Endodermal cell (in vitro differentiated cells): ENCODE data around the gene EIF4G3. TPM values are rescaled to one million over a fixed set of nuclear protein-coding genes. Genes with fewer than 3 reads are reported as not detected.

Experiments
- DNase-seq: peaks from one replicate; pipeline ENCODE4 v3.0.0-alpha.2; 2017
- H3K27ac ChIP-seq: 2 replicates; pipeline ENCODE4 v1.5.1; 2013; ENCODE audit warnings: mild to moderate bottlenecking, low read depth, low read length, moderate library complexity
- H3K27me3 ChIP-seq: 2 replicates; pipeline ENCODE4 v1.6.1; 2013; ENCODE audit warnings: mild to moderate bottlenecking, low read length, moderate library complexity; ENCODE audit not compliant: insufficient read depth, control insufficient read depth, poor library complexity, severe bottlenecking
- H3K36me3 ChIP-seq: 2 replicates; pipeline ENCODE4 v1.7.0; 2013; ENCODE audit warnings: mild to moderate bottlenecking, low read length, moderate library complexity; ENCODE audit not compliant: control insufficient read depth, insufficient read depth
- H3K4me1 ChIP-seq: one replicate; pipeline ENCODE4 v1.7.0; 2013; ENCODE audit warnings: low read length; ENCODE audit not compliant: control insufficient read depth, insufficient read depth
- H3K4me3 ChIP-seq: 2 replicates; pipeline ENCODE4 v1.5.1; 2013; ENCODE audit warnings: mild to moderate bottlenecking, low read length, moderate library complexity
- H3K9ac ChIP-seq: 2 replicates; pipeline ENCODE4 v1.6.1; 2013; ENCODE audit warnings: mild to moderate bottlenecking, low read length, moderate library complexity; ENCODE audit not compliant: poor library complexity, severe bottlenecking; ENCODE audit errors: extremely low read depth
- H3K9me3 ChIP-seq: 2 replicates; pipeline ENCODE4 v1.6.1; 2013; ENCODE audit warnings: mild to moderate bottlenecking, low read length, moderate library complexity; ENCODE audit not compliant: control insufficient read depth
- H3K27ac Mint-ChIP-seq: 2 replicates; pipeline ENCODE4 v1.8.0; 2020; ENCODE audit warnings: mixed read lengths
- H3K27me3 Mint-ChIP-seq: 2 replicates; pipeline ENCODE4 v1.8.0; 2021; ENCODE audit warnings: mild to moderate bottlenecking, mixed read lengths; ENCODE audit not compliant: insufficient read depth
- H3K36me3 Mint-ChIP-seq: 2 replicates; pipeline ENCODE4 v1.8.0; 2020; ENCODE audit warnings: low read depth, mixed read lengths
- H3K4me1 Mint-ChIP-seq: 2 replicates; pipeline ENCODE4 v1.8.0; 2020; ENCODE audit warnings: mixed read lengths
- H3K4me3 Mint-ChIP-seq: 2 replicates; pipeline ENCODE4 v1.8.0; 2020; ENCODE audit warnings: mild to moderate bottlenecking, moderate library complexity, mixed read lengths
- H3K9me3 Mint-ChIP-seq: 2 replicates; pipeline ENCODE4 v1.8.0; 2020; ENCODE audit warnings: mild to moderate bottlenecking, mixed read lengths
- WGBS, 2 experiments: methylation state at CpG; one replicate each; pipeline versions ENCODE4 v1.1.5 to v1.1.7; 2013; ENCODE audit warnings: missing lambda C conversion rate in 2 of 2, mixed read lengths in 1 of 2; ENCODE audit not compliant: insufficient coverage in 1 of 2, insufficient read length in 1 of 2; 5-methylcytosine and 5-hydroxymethylcytosine counted together
- microRNA-seq: library from miRNA; unstranded; fragments of <30 nt; microRNA quantifications from one replicate; pipeline ENCODE4 v1.2.0, GENCODE V29; 2020; ENCODE audit warnings: borderline microRNAs expressed
- total RNA-seq, 2 donors: library from RNA; stranded (reverse); fragmentation: NEBNext Ultra II Directional in 1 of 2; extraction: Animal tissue kit (Norgen Biotek cat#: 25700) in 1 of 2; gene quantifications; 2 replicates in 1 of 2; 3 replicates in 1 of 2; pipeline ENCODE4 v1.2.1, GENCODE V29; 2021
- TF ChIP-seq, protein P1 (sequence below): fragments of 200-600 bp; sonication (generic); conservative IDR thresholded peaks from 2 replicates; pipeline ENCODE4 v1.5.0; 2021; ENCODE audit warnings: antibody characterized with exemption, mild to moderate bottlenecking

Gene EIF4G3
- total RNA-seq, 2 donors from 2014 or later: 101 to 103 TPM

DNA sequence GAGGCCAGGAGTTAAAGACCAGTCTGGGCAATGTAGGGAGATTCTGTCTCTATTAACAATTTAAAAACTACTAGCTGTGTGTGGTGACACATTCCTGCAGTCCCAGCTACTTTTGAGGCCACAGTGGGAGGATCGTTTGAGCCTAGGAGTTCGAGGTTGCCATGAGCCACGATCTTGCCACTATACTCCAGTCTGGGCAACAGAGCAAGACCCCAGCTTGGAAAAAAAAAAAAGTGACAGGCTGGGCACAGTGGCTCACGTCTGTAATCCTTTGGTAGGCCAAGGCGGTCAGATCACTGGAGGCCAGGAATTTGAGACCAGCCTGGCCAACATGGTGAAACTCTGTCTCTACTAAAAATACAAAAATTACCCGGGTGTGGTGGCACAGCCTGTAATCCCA lies 416.4 kb downstream of the EIF4G3 start:
- H3K27ac Mint-ChIP-seq: no peak overlapping the region
- Histone ChIP-seq H3K9ac (no peak overlapping the region), H3K4me3 (no peak overlapping the region), H3K36me3 (peaks cover 83% of the 10 kb centered on the region), H3K27me3 (no peaks in the 10 kb centered on the region), H3K9me3 (no peaks in the 10 kb centered on the region), H3K27ac (no peak overlapping the region), H3K4me1 (peaks cover 6% of the 10 kb centered on the region)
- H3K36me3 Mint-ChIP-seq: peaks cover 86% of the 10 kb centered on the region
- peaks cover 21% of the 10 kb centered on the region for H3K4me1 Mint-ChIP-seq
- WGBS, 2 experiments: 94 to 96% methylated on average over 5 to 6 of the region's 6 CpGs
- TF ChIP-seq, protein P1, sequence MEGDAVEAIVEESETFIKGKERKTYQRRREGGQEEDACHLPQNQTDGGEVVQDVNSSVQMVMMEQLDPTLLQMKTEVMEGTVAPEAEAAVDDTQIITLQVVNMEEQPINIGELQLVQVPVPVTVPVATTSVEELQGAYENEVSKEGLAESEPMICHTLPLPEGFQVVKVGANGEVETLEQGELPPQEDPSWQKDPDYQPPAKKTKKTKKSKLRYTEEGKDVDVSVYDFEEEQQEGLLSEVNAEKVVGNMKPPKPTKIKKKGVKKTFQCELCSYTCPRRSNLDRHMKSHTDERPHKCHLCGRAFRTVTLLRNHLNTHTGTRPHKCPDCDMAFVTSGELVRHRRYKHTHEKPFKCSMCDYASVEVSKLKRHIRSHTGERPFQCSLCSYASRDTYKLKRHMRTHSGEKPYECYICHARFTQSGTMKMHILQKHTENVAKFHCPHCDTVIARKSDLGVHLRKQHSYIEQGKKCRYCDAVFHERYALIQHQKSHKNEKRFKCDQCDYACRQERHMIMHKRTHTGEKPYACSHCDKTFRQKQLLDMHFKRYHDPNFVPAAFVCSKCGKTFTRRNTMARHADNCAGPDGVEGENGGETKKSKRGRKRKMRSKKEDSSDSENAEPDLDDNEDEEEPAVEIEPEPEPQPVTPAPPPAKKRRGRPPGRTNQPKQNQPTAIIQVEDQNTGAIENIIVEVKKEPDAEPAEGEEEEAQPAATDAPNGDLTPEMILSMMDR: no peak
- peaks cover 1% of the 10 kb centered on the region for H3K9me3 Mint-ChIP-seq
- no peaks in the 10 kb centered on the region for H3K27me3 Mint-ChIP-seq
- no peak for DNase-seq
- H3K4me3 Mint-ChIP-seq: no peak overlapping the region

Small RNAs within 50 kb of the gene (microRNA-seq; reads per million reads assigned to microRNA genes)
- not detected for gene MIR1256

Other genes with a start within 250 kb of the EIF4G3 start
- gene ECE1, start 113.6 kb upstream of the EIF4G3 start, total RNA-seq: 10 to 100 TPM; 47.8 to 57.9 TPM